Karpas-422 (cell line): ENCODE data around the gene BBIP1. TPM values are rescaled to one million over a fixed set of nuclear protein-coding genes. Genes with fewer than 3 reads are reported as not detected.

Experiments used
- DNase-seq: peaks from one replicate; pipeline ENCODE4 v3.0.0-alpha.2; 2015
- H2AFZ ChIP-seq: fragments of 200-600 bp; sonication (generic); 2 replicates; pipeline ENCODE4 v1.6.1; 2014; ENCODE audit warnings: antibody characterized with exemption, low read length, mixed read lengths
- H3K27ac ChIP-seq: fragments of 200-600 bp; sonication (generic); 2 replicates; pipeline ENCODE4 v1.5.1; 2014; ENCODE audit warnings: mild to moderate bottlenecking, low read length, moderate library complexity
- H3K27me3 ChIP-seq: fragments of 200-600 bp; sonication (generic); 2 replicates; pipeline ENCODE4 v1.6.1; 2014; ENCODE audit warnings: low read length, mixed read lengths
- H3K36me3 ChIP-seq: fragments of 200-600 bp; sonication (generic); 2 replicates; pipeline ENCODE4 v1.6.1; 2014; ENCODE audit warnings: low read length, mixed read lengths; ENCODE audit not compliant: insufficient read depth
- H3K4me1 ChIP-seq: fragments of 200-600 bp; sonication (generic); 2 replicates; pipeline ENCODE4 v1.6.1; 2014; ENCODE audit warnings: mild to moderate bottlenecking, low read length, mixed read lengths
- H3K4me2 ChIP-seq: fragments of 200-600 bp; sonication (generic); 2 replicates; pipeline ENCODE4 v1.6.1; 2014; ENCODE audit warnings: low read length, low read depth, mild to moderate bottlenecking; ENCODE audit not compliant: poor library complexity, severe bottlenecking
- H3K4me3 ChIP-seq: fragments of 200-600 bp; sonication (generic); 2 replicates; pipeline ENCODE4 v1.5.1; 2014; ENCODE audit warnings: mild to moderate bottlenecking, antibody characterized with exemption, low read length, mixed read lengths
- H3K79me2 ChIP-seq: fragments of 200-600 bp; sonication (generic); 2 replicates; pipeline ENCODE4 v1.6.1; 2014; ENCODE audit warnings: mild to moderate bottlenecking, low read length, mixed read lengths
- H3K9ac ChIP-seq: fragments of 200-600 bp; sonication (generic); 2 replicates; pipeline ENCODE4 v1.6.0; 2014; ENCODE audit warnings: low read length
- H3K9me2 ChIP-seq: fragments of 200-600 bp; sonication (generic), shearing (Covaris generic); replicated peaks from 2 replicates; pipeline ENCODE4 v1.6.0; 2014; ENCODE audit warnings: mild to moderate bottlenecking, low read length, moderate library complexity; ENCODE audit not compliant: insufficient read depth
- H3K9me3 ChIP-seq: fragments of 300-700, 200-600 bp; sonication (generic); 2 replicates; pipeline ENCODE4 v1.6.1; 2014; ENCODE audit warnings: low read length, mixed read lengths
- H4K20me1 ChIP-seq: fragments of 200-600 bp; sonication (generic); 2 replicates; pipeline ENCODE4 v1.6.1; 2014; ENCODE audit warnings: mild to moderate bottlenecking, antibody characterized with exemption, low read length, low read depth; ENCODE audit not compliant: insufficient read depth
- total RNA-seq: library from RNA; depleted of rRNA; stranded (reverse); fragments of >200 nt; shearing (Covaris generic); gene quantifications from 2 replicates; pipeline ENCODE4 v1.2.3, GENCODE V29; 2014; ENCODE audit warnings: low replicate concordance

Gene BBIP1
- total RNA-seq, 1 experiment from 2014 or later, result 53.8 TPM

- Histone ChIP-seq H3K9ac (no peak overlapping the region), H4K20me1 (no peaks in the 10 kb centered on the region), H3K27me3 (no peaks in the 10 kb centered on the region), H3K9me2 (no peaks in the 10 kb centered on the region), H3K36me3 (no peaks in the 10 kb centered on the region), H3K9me3 (no peaks in the 10 kb centered on the region), H3K4me3 (no peak overlapping the region), H3K4me2 (no peak overlapping the region), H3K27ac (no peak overlapping the region), H2AFZ (no peak overlapping the region), H3K79me2 (no peaks in the 10 kb centered on the region), H3K4me1 (peaks cover 64% of the 10 kb centered on the region)
- no peak for DNase-seq
These were observed 56.9 kb downstream of the BBIP1 start for GRCh38 chr10:110861930-110862649.

- Histone ChIP-seq H3K9ac (no peak overlapping the region), H2AFZ (no peak overlapping the region; the same call in 1 of the 2 replicates), H3K9me2 (no peaks in the 10 kb centered on the region), H3K4me1 (peaks cover 58% of the 10 kb centered on the region), H3K36me3 (no peaks in the 10 kb centered on the region), H4K20me1 (no peaks in the 10 kb centered on the region), H3K79me2 (no peaks in the 10 kb centered on the region), H3K9me3 (no peaks in the 10 kb centered on the region), H3K4me2 (peak overlapping the region; percentile 29), H3K27me3 (no peaks in the 10 kb centered on the region), H3K27ac (no peak overlapping the region), H3K4me3 (no peak overlapping the region)
- DNase-seq, result no peak
These were observed 57.5 kb downstream of the BBIP1 start for GRCh38 chr10:110861476-110861875.

GRCh38 chr10:110860576-110861241 is 58.3 kb downstream of the BBIP1 start:
- H4K20me1 ChIP-seq, result no peaks in the 10 kb centered on the region
- H3K4me2 ChIP-seq, result peak overlapping the region; percentile 29
- peaks cover 51% of the 10 kb centered on the region for H3K4me1 ChIP-seq
- no peak for DNase-seq
- H3K27ac ChIP-seq, result no peak overlapping the region
- H3K9ac ChIP-seq, result no peak overlapping the region; the same call in 1 of the 2 replicates
- peak overlapping the region; percentile 70 for H2AFZ ChIP-seq
- H3K79me2 ChIP-seq, result no peaks in the 10 kb centered on the region
- H3K27me3 ChIP-seq, result no peaks in the 10 kb centered on the region
- no peak overlapping the region for H3K4me3 ChIP-seq
- no peaks in the 10 kb centered on the region for H3K9me3 ChIP-seq
- no peaks in the 10 kb centered on the region for H3K36me3 ChIP-seq
- no peaks in the 10 kb centered on the region for H3K9me2 ChIP-seq

- H3K4me3 ChIP-seq, result no peak overlapping the region
- H3K9ac ChIP-seq, result no peak overlapping the region
- H3K36me3 ChIP-seq, result no peaks in the 10 kb centered on the region
- H3K4me2 ChIP-seq, result peak overlapping the region; percentile 9
- DNase-seq, result no peak
- H3K9me3 ChIP-seq, result no peaks in the 10 kb centered on the region
- H3K27me3 ChIP-seq, result no peaks in the 10 kb centered on the region
- no peaks in the 10 kb centered on the region for H3K79me2 ChIP-seq
- peaks cover 43% of the 10 kb centered on the region for H3K4me1 ChIP-seq
- H2AFZ ChIP-seq, result no peak overlapping the region
- H4K20me1 ChIP-seq, result no peaks in the 10 kb centered on the region
- H3K27ac ChIP-seq, result no peak overlapping the region
- H3K9me2 ChIP-seq, result no peaks in the 10 kb centered on the region
These were observed 59.0 kb downstream of the BBIP1 start for GRCh38 chr10:110859973-110860376.

GRCh38 chr10:110859206-110859972 is 59.6 kb downstream of the BBIP1 start:
- H3K4me2 ChIP-seq, result no peak overlapping the region
- no peak overlapping the region for H3K9ac ChIP-seq
- no peaks in the 10 kb centered on the region for H3K9me3 ChIP-seq
- no peaks in the 10 kb centered on the region for H4K20me1 ChIP-seq
- H3K27me3 ChIP-seq, result no peaks in the 10 kb centered on the region
- H2AFZ ChIP-seq, result no peak overlapping the region
- H3K4me3 ChIP-seq, result no peak overlapping the region
- H3K4me1 ChIP-seq, result peaks cover 37% of the 10 kb centered on the region
- no peaks in the 10 kb centered on the region for H3K36me3 ChIP-seq
- H3K9me2 ChIP-seq, result no peaks in the 10 kb centered on the region
- no peaks in the 10 kb centered on the region for H3K79me2 ChIP-seq
- no peak overlapping the region for H3K27ac ChIP-seq
- DNase-seq, result no peak

GRCh38 chr10:110858297-110858934 is 60.6 kb downstream of the BBIP1 start:
- Histone ChIP-seq H3K79me2 (no peaks in the 10 kb centered on the region), H3K36me3 (no peaks in the 10 kb centered on the region), H3K27me3 (no peaks in the 10 kb centered on the region), H3K4me1 (peaks cover 33% of the 10 kb centered on the region), H3K9ac (no peak overlapping the region), H3K4me3 (no peak overlapping the region), H3K4me2 (peak overlapping the region; percentile 51), H3K9me3 (no peaks in the 10 kb centered on the region), H2AFZ (peak overlapping the region; percentile 20; the same call in 1 of the 2 replicates), H3K9me2 (no peaks in the 10 kb centered on the region), H3K27ac (0 out of 2 replicates have a peak overlapping the region, but pooled peaks have one; percentile 22), H4K20me1 (no peaks in the 10 kb centered on the region)
- DNase-seq, result no peak

- peak overlapping the region; percentile 51 for H3K4me2 ChIP-seq
- DNase-seq, result peak; percentile 65
- no peak overlapping the region for H3K9ac ChIP-seq
These were observed 61.5 kb downstream of the BBIP1 start for GRCh38 chr10:110857265-110858171.

More at GRCh38 chr10:110857265-110858171, 61.5 kb downstream of the BBIP1 start:
- Histone ChIP-seq H3K27ac (0 out of 2 replicates have a peak overlapping the region, but pooled peaks have one; percentile 22), H3K9me3 (no peaks in the 10 kb centered on the region), H3K9me2 (no peaks in the 10 kb centered on the region), H4K20me1 (no peaks in the 10 kb centered on the region), H3K79me2 (no peaks in the 10 kb centered on the region), H3K27me3 (no peaks in the 10 kb centered on the region), H3K4me1 (peaks cover 33% of the 10 kb centered on the region), H3K4me3 (peak overlapping the region; percentile 30; the same call in 1 of the 2 replicates), H2AFZ (peak overlapping the region; percentile 20; the same call in 1 of the 2 replicates), H3K36me3 (no peaks in the 10 kb centered on the region)
